WTC11 (cell line): ENCODE data around the gene MSI1. TPM values are rescaled to one million over a fixed set of nuclear protein-coding genes. Genes with fewer than 3 reads are reported as not detected.
"Not testable (repeated sequence)": the region's sequence is repeated elsewhere in the genome, so short reads cannot be mapped to it uniquely, and the experiment has no call there.

Source experiments
- ATAC-seq: fragments of 200-7000 bp; cut with Tn5 transposase; 2 replicates; pipeline ENCODE4 v1.10.0; 2021; ENCODE audit warnings: mild to moderate bottlenecking, moderate library complexity
- CTCF ChIA-PET: fragments of 300-600 bp; sonication (Branson Sonifier 250); formaldehyde crosslinking; loops from one replicate; lab custom pipeline; 2021; ENCODE audit warnings: antibody characterized with exemption; lab: Charles Lee
- POLR2A ChIA-PET: fragments of 350-600 bp; sonication (Branson Sonifier 250); formaldehyde crosslinking; loops from one replicate; lab custom pipeline; 2021; ENCODE audit warnings: antibody characterized with exemption; lab: Charles Lee
- DNase-seq: peaks from one replicate; pipeline ENCODE4 v3.0.0; 2021; ENCODE audit warnings: low spot score
- H3K27ac Mint-ChIP-seq: 2 replicates; pipeline ENCODE4 v1.8.0; 2021; ENCODE audit warnings: mixed read lengths
- H3K27me3 Mint-ChIP-seq: 2 replicates; pipeline ENCODE4 v1.8.0; 2021; ENCODE audit warnings: low read depth, mild to moderate bottlenecking, moderate library complexity, mixed read lengths
- H3K36me3 Mint-ChIP-seq: 2 replicates; pipeline ENCODE4 v1.8.0; 2021; ENCODE audit warnings: mixed read lengths
- H3K4me1 Mint-ChIP-seq: 2 replicates; pipeline ENCODE4 v1.8.0; 2022; ENCODE audit warnings: mixed read lengths
- H3K4me3 Mint-ChIP-seq: 2 replicates; pipeline ENCODE4 v1.8.0; 2021; ENCODE audit warnings: mild to moderate bottlenecking, moderate library complexity, mixed read lengths
- H3K9me3 Mint-ChIP-seq: 2 replicates; pipeline ENCODE4 v1.8.0; 2021; ENCODE audit warnings: mixed read lengths
- CTCF ChIP-seq: fragments of 200-600 bp; IDR thresholded peaks from 2 replicates; pipeline ENCODE4 v1.8.0; 2022; ENCODE audit warnings: antibody characterized with exemption
- GTF2I ChIP-seq: fragments of 250-450 bp; sonication (Bioruptor Pico); conservative IDR thresholded peaks from 2 replicates; pipeline ENCODE4 v1.4.0; 2021; ENCODE audit warnings: mild to moderate bottlenecking
- HMGXB4 ChIP-seq: sonication (generic); formaldehyde crosslinking; IDR thresholded peaks from 2 replicates; pipeline ENCODE4 v1.8.1; 2023; ENCODE audit warnings: mild to moderate bottlenecking, moderate library complexity, missing genetic modification reagents
- IRF1 ChIP-seq: sonication (generic); formaldehyde crosslinking; IDR thresholded peaks from 2 replicates; pipeline ENCODE4 v1.8.0; 2023; ENCODE audit warnings: missing genetic modification reagents
- NFE2L1 ChIP-seq: sonication (generic); formaldehyde crosslinking; IDR thresholded peaks from 2 replicates; pipeline ENCODE4 v1.8.1; 2023; ENCODE audit warnings: missing genetic modification reagents
- PRDM15 ChIP-seq: sonication (generic); formaldehyde crosslinking; IDR thresholded peaks from 2 replicates; pipeline ENCODE4 v1.8.0; 2022; ENCODE audit warnings: missing genetic modification reagents
- STAT6 ChIP-seq: sonication (generic); formaldehyde crosslinking; conservative IDR thresholded peaks from 2 replicates; pipeline ENCODE4 v1.8.1; 2023; ENCODE audit warnings: mild to moderate bottlenecking, low read depth, missing genetic modification reagents, moderate library complexity
- TEAD4 ChIP-seq: sonication (generic); formaldehyde crosslinking; IDR thresholded peaks from 2 replicates; pipeline ENCODE4 v1.8.0; 2022; ENCODE audit warnings: mild to moderate bottlenecking, missing genetic modification reagents
- USF1 ChIP-seq: sonication (generic); formaldehyde crosslinking; IDR thresholded peaks from 2 replicates; pipeline ENCODE4 v1.8.0; 2022; ENCODE audit warnings: mild to moderate bottlenecking, missing genetic modification reagents
- ZNF317 ChIP-seq: sonication (generic); formaldehyde crosslinking; IDR thresholded peaks from 2 replicates; pipeline ENCODE4 v1.8.1; 2023; ENCODE audit warnings: low read depth, mild to moderate bottlenecking, moderate library complexity, missing genetic modification reagents, borderline replicate concordance
- ZNF423 ChIP-seq: fragments of 250-450 bp; sonication (Bioruptor Pico); IDR thresholded peaks from 2 replicates; pipeline ENCODE4 v2.1.2; 2022; ENCODE audit warnings: mild to moderate bottlenecking, moderate library complexity
- total RNA-seq: library from RNA; stranded (reverse); gene quantifications from 3 replicates; pipeline ENCODE4 v1.2.3, GENCODE V29; 2021
- TF ChIP-seq, protein P1 (sequence below): sonication (generic); formaldehyde crosslinking; IDR thresholded peaks from 2 replicates; pipeline ENCODE4 v1.8.0; 2023; ENCODE audit warnings: mild to moderate bottlenecking, missing genetic modification reagents
- TF ChIP-seq, protein P2 (sequence below): fragments of 250-450 bp; sonication (Bioruptor Pico); IDR thresholded peaks from 2 replicates; pipeline ENCODE4 v1.9.0; 2021; ENCODE audit warnings: mild to moderate bottlenecking

The MSI1 gene
- total RNA-seq, 1 experiment from 2014 or later: 71.5 TPM

GRCh38 chr12:120335447-120335846 lies 33.5 kb downstream of the MSI1 start:
- H3K27me3 Mint-ChIP-seq: peaks cover 23% of the 10 kb centered on the region
- CTCF ChIA-PET: interaction anchor here (0.6 to 2.3 kb wide), 19 partner anchors 9 to 290 kb away, joined by 3 to 15 read pairs (median 4); partner anchors contain the start of genes COX6A1, POP5, PXN and SIRT4
- not testable (repeated sequence) for H3K27ac Mint-ChIP-seq, ATAC-seq, H3K4me1 Mint-ChIP-seq, H3K4me3 Mint-ChIP-seq
- peaks cover 22% of the 10 kb centered on the region for H3K36me3 Mint-ChIP-seq
- DNase-seq: peak; percentile 85
- TF ChIP-seq CTCF: peak; percentile 53
- POLR2A ChIA-PET: interaction anchor here (1.0 kb wide), 1 partner anchor 23 kb away, joined by 4 read pairs; no protein-coding TSS in a partner anchor
- peaks cover 36% of the 10 kb centered on the region for H3K9me3 Mint-ChIP-seq

- no peak for ATAC-seq
These were observed 36.4 kb downstream of the MSI1 start for GRCh38 chr12:120332523-120332922.

More at GRCh38 chr12:120332523-120332922, 36.4 kb downstream of the MSI1 start:
- no peak for DNase-seq
- Mint-ChIP-seq H3K36me3 (peaks cover 16% of the 10 kb centered on the region), H3K4me1 (no peaks in the 10 kb centered on the region), H3K27me3 (peaks cover 15% of the 10 kb centered on the region)
- POLR2A ChIA-PET: no interaction called here
- TF ChIP-seq HMGXB4 (CRISPR knock-in tag): no peak
- no peak for TF ChIP-seq USF1 (CRISPR knock-in tag)
- no peak for TF ChIP-seq ZNF423 (CRISPR knock-in tag)
- TF ChIP-seq TEAD4 (CRISPR knock-in tag): no peak
- TF ChIP-seq, protein P1, sequence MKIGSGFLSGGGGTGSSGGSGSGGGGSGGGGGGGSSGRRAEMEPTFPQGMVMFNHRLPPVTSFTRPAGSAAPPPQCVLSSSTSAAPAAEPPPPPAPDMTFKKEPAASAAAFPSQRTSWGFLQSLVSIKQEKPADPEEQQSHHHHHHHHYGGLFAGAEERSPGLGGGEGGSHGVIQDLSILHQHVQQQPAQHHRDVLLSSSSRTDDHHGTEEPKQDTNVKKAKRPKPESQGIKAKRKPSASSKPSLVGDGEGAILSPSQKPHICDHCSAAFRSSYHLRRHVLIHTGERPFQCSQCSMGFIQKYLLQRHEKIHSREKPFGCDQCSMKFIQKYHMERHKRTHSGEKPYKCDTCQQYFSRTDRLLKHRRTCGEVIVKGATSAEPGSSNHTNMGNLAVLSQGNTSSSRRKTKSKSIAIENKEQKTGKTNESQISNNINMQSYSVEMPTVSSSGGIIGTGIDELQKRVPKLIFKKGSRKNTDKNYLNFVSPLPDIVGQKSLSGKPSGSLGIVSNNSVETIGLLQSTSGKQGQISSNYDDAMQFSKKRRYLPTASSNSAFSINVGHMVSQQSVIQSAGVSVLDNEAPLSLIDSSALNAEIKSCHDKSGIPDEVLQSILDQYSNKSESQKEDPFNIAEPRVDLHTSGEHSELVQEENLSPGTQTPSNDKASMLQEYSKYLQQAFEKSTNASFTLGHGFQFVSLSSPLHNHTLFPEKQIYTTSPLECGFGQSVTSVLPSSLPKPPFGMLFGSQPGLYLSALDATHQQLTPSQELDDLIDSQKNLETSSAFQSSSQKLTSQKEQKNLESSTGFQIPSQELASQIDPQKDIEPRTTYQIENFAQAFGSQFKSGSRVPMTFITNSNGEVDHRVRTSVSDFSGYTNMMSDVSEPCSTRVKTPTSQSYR: no peak
- TF ChIP-seq PRDM15 (CRISPR knock-in tag): no peak
- TF ChIP-seq, protein P2, sequence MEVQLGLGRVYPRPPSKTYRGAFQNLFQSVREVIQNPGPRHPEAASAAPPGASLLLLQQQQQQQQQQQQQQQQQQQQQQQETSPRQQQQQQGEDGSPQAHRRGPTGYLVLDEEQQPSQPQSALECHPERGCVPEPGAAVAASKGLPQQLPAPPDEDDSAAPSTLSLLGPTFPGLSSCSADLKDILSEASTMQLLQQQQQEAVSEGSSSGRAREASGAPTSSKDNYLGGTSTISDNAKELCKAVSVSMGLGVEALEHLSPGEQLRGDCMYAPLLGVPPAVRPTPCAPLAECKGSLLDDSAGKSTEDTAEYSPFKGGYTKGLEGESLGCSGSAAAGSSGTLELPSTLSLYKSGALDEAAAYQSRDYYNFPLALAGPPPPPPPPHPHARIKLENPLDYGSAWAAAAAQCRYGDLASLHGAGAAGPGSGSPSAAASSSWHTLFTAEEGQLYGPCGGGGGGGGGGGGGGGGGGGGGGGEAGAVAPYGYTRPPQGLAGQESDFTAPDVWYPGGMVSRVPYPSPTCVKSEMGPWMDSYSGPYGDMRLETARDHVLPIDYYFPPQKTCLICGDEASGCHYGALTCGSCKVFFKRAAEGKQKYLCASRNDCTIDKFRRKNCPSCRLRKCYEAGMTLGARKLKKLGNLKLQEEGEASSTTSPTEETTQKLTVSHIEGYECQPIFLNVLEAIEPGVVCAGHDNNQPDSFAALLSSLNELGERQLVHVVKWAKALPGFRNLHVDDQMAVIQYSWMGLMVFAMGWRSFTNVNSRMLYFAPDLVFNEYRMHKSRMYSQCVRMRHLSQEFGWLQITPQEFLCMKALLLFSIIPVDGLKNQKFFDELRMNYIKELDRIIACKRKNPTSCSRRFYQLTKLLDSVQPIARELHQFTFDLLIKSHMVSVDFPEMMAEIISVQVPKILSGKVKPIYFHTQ (CRISPR knock-in tag): no peak
- no peak for TF ChIP-seq GTF2I (CRISPR knock-in tag)
- TF ChIP-seq NFE2L1 (CRISPR knock-in tag): no peak
- no peak for TF ChIP-seq ZNF317
- TF ChIP-seq CTCF: no peak
- TF ChIP-seq STAT6 (CRISPR knock-in tag): no peak
- no peak for TF ChIP-seq IRF1
- TF ChIP-seq, all 79 proteins: peak for 0
- H3K9me3 Mint-ChIP-seq: peaks cover 21% of the 10 kb centered on the region
- H3K27ac Mint-ChIP-seq: no peak overlapping the region
- no peak overlapping the region for H3K4me3 Mint-ChIP-seq
- CTCF ChIA-PET: interaction anchor here (0.8 kb wide), 1 partner anchor 18 kb away, joined by 5 read pairs; no protein-coding TSS in a partner anchor
